Stomach (tissue), 9 donors: Measurements from ENCODE around the gene KBTBD4. TPM values are rescaled to one million over a fixed set of nuclear protein-coding genes. Genes with fewer than 3 reads are reported as not detected.

ENCODE experiments used
- DNase-seq, 2 donors: peaks; one replicate each; pipeline versions ENCODE4 v3.0.0 to v3.0.0-alpha.2; 2013 to 2019
- H3K27ac ChIP-seq, 5 donors: fragments of 200-600 bp in 4 of 5; sonication (generic) in 4 of 5; one replicate each; pipeline ENCODE4 v1.5.1; 2013 to 2019; ENCODE audit warnings: mild to moderate bottlenecking in 1 of 5, moderate library complexity in 1 of 5
- H3K27me3 ChIP-seq, 3 donors: fragments of 200-600 bp; sonication (generic); one replicate each; pipeline ENCODE4 v1.5.1; 2017 to 2019; ENCODE audit warnings: mixed run types in 1 of 3
- H3K36me3 ChIP-seq, 4 donors: fragments of 200-600 bp; sonication (generic); 1 replicate in 3 of 4; 2 replicates in 1 of 4; pipeline ENCODE4 v1.5.1; 2016 to 2019
- H3K4me1 ChIP-seq, 4 donors: fragments of 200-600 bp; sonication (generic); one replicate each; pipeline ENCODE4 v1.5.1; 2016 to 2019
- H3K4me3 ChIP-seq, 4 donors: fragments of 200-600 bp; sonication (generic) in 3 of 4; one replicate each; pipeline ENCODE4 v1.5.1; 2016 to 2019; ENCODE audit warnings: mild to moderate bottlenecking in 1 of 4
- H3K9me3 ChIP-seq, 4 donors: fragments of 200-600 bp; sonication (generic); one replicate each; pipeline ENCODE4 v1.5.1; 2016 to 2019
- EP300 ChIP-seq: sonication (generic); formaldehyde crosslinking; IDR thresholded peaks from one replicate; pipeline ENCODE4 v1.6.1; 2017; ENCODE audit warnings: antibody characterized with exemption
- POLR2A ChIP-seq, 4 donors: fragments of 450-650 bp; IDR thresholded peaks; one replicate each; pipeline ENCODE4 v1.6.1; 2016; ENCODE audit warnings: antibody characterized with exemption in 4 of 4, control low read depth in 2 of 4, mild to moderate bottlenecking in 1 of 4, moderate library complexity in 1 of 4
- POLR2AphosphoS5 ChIP-seq, 3 donors: sonication (generic); formaldehyde crosslinking; IDR thresholded peaks; one replicate each; pipeline ENCODE4 v1.6.1; 2016; ENCODE audit warnings: antibody characterized with exemption in 3 of 3
- WGBS, 5 donors: extraction: QIAGEN DNeasy Blood & Tissue Kit in 3 of 5; methylation state at CpG; one replicate each; pipeline versions ENCODE4 v1.1.5 to v1.1.7; 2013 to 2018; 5-methylcytosine and 5-hydroxymethylcytosine counted together
- intact Hi-C: fragments of 100-400 bp; cut with DNase I; formaldehyde crosslinking; loops from one replicate; pipeline ENCODE4 v1.15.1; 2023; ENCODE audit warnings: low total_unique reads
- polyA plus RNA-seq, 3 donors: library from polyadenylated mRNA; stranded (reverse); fragments of 200-250 nt; gene quantifications; one replicate each; pipeline ENCODE4 v1.2.3, GENCODE V29; 2013
- total RNA-seq, 5 donors: library from RNA; depleted of rRNA; stranded (reverse); fragments of >200 nt; gene quantifications; one replicate each; pipeline versions ENCODE4 v1.1.0 to v1.2.3, GENCODE V29; 2014 to 2016
- TF ChIP-seq, protein P1 (sequence below), 7 experiments: fragments of 450-650 bp in 4 of 7; fragments of 200-600 bp in 3 of 7; sonication (generic) in 3 of 7; IDR thresholded peaks; one replicate each; pipeline ENCODE4 v1.5.1; 2016 to 2019; ENCODE audit warnings: antibody characterized with exemption in 7 of 7, control low read depth in 2 of 7, mild to moderate bottlenecking in 1 of 7
- donor health status: healthy with polysubstance abuse.
- donor health status: Bipolar disorder and iron deficiency.
- donor health status: healthy.

Gene KBTBD4
- total and polyA plus RNA-seq, 8 donors: 2.7 to 19.8 (median 11.5) TPM

- Histone ChIP-seq H3K4me1 (peaks cover 0 to 11% (median 5%) of the 10 kb centered on the region in 4 donors), H3K27me3 (no peaks in the 10 kb centered on the region), H3K36me3 (peaks cover 53 to 91% (median 89%) of the 10 kb centered on the region in 4 donors), H3K4me3 (no peak overlapping the region), H3K27ac (no peak overlapping the region), H3K9me3 (no peaks in the 10 kb centered on the region)
- no peak for DNase-seq
- TF ChIP-seq EP300: no peak
- TF ChIP-seq, protein P1, sequence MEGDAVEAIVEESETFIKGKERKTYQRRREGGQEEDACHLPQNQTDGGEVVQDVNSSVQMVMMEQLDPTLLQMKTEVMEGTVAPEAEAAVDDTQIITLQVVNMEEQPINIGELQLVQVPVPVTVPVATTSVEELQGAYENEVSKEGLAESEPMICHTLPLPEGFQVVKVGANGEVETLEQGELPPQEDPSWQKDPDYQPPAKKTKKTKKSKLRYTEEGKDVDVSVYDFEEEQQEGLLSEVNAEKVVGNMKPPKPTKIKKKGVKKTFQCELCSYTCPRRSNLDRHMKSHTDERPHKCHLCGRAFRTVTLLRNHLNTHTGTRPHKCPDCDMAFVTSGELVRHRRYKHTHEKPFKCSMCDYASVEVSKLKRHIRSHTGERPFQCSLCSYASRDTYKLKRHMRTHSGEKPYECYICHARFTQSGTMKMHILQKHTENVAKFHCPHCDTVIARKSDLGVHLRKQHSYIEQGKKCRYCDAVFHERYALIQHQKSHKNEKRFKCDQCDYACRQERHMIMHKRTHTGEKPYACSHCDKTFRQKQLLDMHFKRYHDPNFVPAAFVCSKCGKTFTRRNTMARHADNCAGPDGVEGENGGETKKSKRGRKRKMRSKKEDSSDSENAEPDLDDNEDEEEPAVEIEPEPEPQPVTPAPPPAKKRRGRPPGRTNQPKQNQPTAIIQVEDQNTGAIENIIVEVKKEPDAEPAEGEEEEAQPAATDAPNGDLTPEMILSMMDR (IDR thresholded peaks at IDR 0.05): no peak
- no peak for TF ChIP-seq POLR2A (IDR thresholded peaks at IDR 0.05)
- TF ChIP-seq POLR2AphosphoS5 (IDR thresholded peaks at IDR 0.05): no peak
- intact Hi-C loops: no loop called here
- WGBS, 5 donors: 80 to 94% (median 90%) methylated on average over 2 of the region's 2 CpGs
Measured at GRCh38 chr11:47620836-47621378, 42.1 kb upstream of the KBTBD4 start.

DNA sequence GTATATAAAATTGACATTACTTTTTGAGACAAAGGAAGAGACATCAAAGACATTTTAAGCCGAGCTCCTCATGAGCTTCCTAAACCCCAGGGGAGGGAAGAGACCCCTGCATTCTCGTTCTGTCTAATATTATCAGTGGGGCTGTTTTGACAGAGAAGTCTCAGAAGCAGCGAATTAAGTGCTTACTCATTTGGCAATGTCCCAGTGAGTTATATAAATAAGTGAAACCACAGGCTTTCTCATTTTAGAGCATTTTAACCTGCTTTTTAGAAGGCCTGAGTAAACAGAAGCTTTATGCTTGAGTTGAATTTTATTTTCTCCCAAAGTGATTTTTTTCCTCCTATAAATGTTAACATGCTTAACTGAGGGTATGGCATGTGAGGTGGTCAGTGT lies 38.6 kb upstream of the KBTBD4 start:
- 46 to 64% (median 54%) methylated on average over 3 of the region's 3 CpGs for WGBS, 5 donors
- peaks cover 32 to 58% (median 54%) of the 10 kb centered on the region in 4 donors for H3K36me3 ChIP-seq

DNA sequence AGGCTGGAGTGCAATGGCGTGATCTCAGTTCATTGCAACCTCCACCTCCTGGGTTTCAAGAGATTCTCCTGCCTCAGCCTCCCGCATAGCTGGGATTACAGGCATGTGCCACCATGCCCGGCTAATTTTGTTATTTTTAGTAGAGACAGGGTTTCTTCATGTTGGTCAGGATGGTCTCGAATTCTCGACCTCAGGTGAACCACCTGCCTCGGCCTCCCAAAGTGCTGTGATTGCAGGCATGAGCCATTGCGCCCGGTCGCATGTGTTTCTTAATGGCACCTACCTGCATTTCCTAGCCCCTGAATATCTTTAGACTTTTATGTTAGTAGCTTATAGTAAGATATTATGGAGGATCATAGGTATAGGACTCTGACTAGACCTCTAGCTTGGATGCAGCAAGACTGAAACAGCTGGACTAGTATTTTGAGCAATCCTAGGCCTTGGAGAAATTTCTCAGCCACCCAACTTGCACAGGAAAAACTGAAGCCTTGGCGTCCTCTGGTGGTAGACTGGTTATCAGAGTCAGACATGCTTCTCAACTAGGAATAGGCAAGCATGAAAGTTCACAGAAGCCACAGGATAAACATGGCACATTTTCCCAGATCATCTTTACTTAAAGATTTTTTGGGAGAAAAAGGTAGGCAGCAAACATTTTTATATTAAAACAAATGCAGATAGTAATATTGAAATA lies 38.1 kb upstream of the KBTBD4 start:
- DNase-seq: peak in 1 of 2 donors; percentile 84
- intact Hi-C loops: no loop called here
- H3K27ac ChIP-seq: no peak overlapping the region
- H3K27me3 ChIP-seq: no peaks in the 10 kb centered on the region
- WGBS, 5 donors: 86 to 89% (median 87%) methylated on average over 10 of the region's 10 CpGs
- H3K9me3 ChIP-seq: no peaks in the 10 kb centered on the region
- peaks cover 0 to 11% (median 5%) of the 10 kb centered on the region in 4 donors for H3K4me1 ChIP-seq
- no peak overlapping the region for H3K4me3 ChIP-seq
- peak in 1 of 3 donors; percentile 27 for TF ChIP-seq POLR2AphosphoS5 (IDR thresholded peaks at IDR 0.05)
- TF ChIP-seq EP300: no peak
- TF ChIP-seq POLR2A (IDR thresholded peaks at IDR 0.05): no peak
- TF ChIP-seq, protein P1 (IDR thresholded peaks at IDR 0.05): peak in 5 of 7 experiments; percentile 11 to 48 (median 38)
- H3K36me3 ChIP-seq: peaks cover 27 to 52% (median 48%) of the 10 kb centered on the region in 4 donors

More for the DNA sequence above, 38.6 kb upstream of the KBTBD4 start:
- TF ChIP-seq, protein P1 (IDR thresholded peaks at IDR 0.05): no peak
- TF ChIP-seq POLR2A (IDR thresholded peaks at IDR 0.05) (no peak), POLR2AphosphoS5 (IDR thresholded peaks at IDR 0.05) (no peak), EP300 (no peak)
- Histone ChIP-seq H3K27me3 (no peaks in the 10 kb centered on the region), H3K27ac (no peak overlapping the region), H3K4me1 (peaks cover 0 to 11% (median 5%) of the 10 kb centered on the region in 4 donors), H3K9me3 (no peaks in the 10 kb centered on the region), H3K4me3 (no peak overlapping the region)
- intact Hi-C loops: no loop called here
- DNase-seq: no peak

DNA sequence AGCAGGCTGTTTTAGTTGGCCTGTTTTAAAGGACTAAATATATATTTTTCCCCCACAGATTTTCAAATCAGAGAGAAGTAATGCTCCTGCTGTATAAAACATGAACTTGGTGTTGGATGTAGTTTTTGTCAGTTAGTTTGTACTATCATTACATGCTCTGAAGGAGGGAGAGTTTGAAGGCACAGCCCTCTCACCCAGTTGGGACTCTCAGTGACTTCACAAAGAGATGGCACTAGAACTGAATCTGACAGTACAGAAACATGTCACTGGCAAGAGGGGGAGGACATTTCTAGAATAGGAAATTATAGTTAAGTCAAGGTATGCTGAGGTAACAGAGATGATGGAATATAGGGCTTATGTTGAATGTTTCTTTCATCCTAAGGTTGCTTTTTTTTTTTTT lies 36.5 kb upstream of the KBTBD4 start:
- intact Hi-C loops: no loop called here

More for the DNA sequence above, 36.5 kb upstream of the KBTBD4 start:
- DNase-seq: no peak
- Histone ChIP-seq H3K27ac (no peak overlapping the region), H3K36me3 (peaks cover 12 to 48% (median 39%) of the 10 kb centered on the region in 4 donors), H3K27me3 (no peaks in the 10 kb centered on the region), H3K4me3 (no peak overlapping the region), H3K9me3 (no peaks in the 10 kb centered on the region), H3K4me1 (peaks cover 0 to 11% (median 5%) of the 10 kb centered on the region in 4 donors)
- TF ChIP-seq, protein P1 (IDR thresholded peaks at IDR 0.05): no peak
- TF ChIP-seq POLR2A (IDR thresholded peaks at IDR 0.05) (no peak), POLR2AphosphoS5 (IDR thresholded peaks at IDR 0.05) (no peak), EP300 (no peak)
